Cardiac muscle cell (in vitro differentiated cells and primary cell): ENCODE measurements around the gene ITGBL1. TPM values are rescaled to one million over a fixed set of nuclear protein-coding genes. Genes with fewer than 3 reads are reported as not detected.

Experiments
- DNase-seq, 2 donors: peaks; one replicate each; pipeline versions ENCODE4 v3.0.0 to v3.0.0-alpha.2; 2010 to 2017; ENCODE audit warnings: low read depth in 1 of 2, low spot score in 1 of 2
- H3K27ac ChIP-seq: fragments of 200-600 bp; sonication (generic); 2 replicates; pipeline ENCODE4 v1.5.1; 2016
- H3K27me3 ChIP-seq: fragments of 200-600 bp; sonication (generic); 2 replicates; pipeline ENCODE4 v1.6.0; 2016; ENCODE audit warnings: control low read depth
- H3K36me3 ChIP-seq: fragments of 200-600 bp; sonication (generic); 2 replicates; pipeline ENCODE4 v1.5.1; 2016; ENCODE audit warnings: control low read depth
- H3K4me1 ChIP-seq: fragments of 200-600 bp; sonication (generic); 2 replicates; pipeline ENCODE4 v1.8.1; 2017; ENCODE audit warnings: low read depth, mild to moderate bottlenecking, mixed run types
- H3K4me3 ChIP-seq: fragments of 200-600 bp; sonication (generic); 2 replicates; pipeline ENCODE4 v1.5.1; 2016; ENCODE audit warnings: mild to moderate bottlenecking
- H3K9me3 ChIP-seq: fragments of 200-600 bp; sonication (generic); 2 replicates; pipeline ENCODE4 v1.5.1; 2017; ENCODE audit warnings: low read depth, mild to moderate bottlenecking, control low read depth
- CTCF ChIP-seq: IDR thresholded peaks from 2 replicates; pipeline ENCODE4 v1.5.1; 2012; ENCODE audit warnings: low read depth, mild to moderate bottlenecking, low read length
- polyA plus RNA-seq: library from polyadenylated mRNA; unstranded; fragments of >200 nt; fragmentation: Nextera tagmentation; extraction: Ambion mirVana; gene quantifications from 2 replicates; pipeline ENCODE4 v1.2.1, GENCODE V29; 2016
- total RNA-seq: library from RNA; depleted of rRNA; stranded (reverse); fragments of >200 nt; gene quantifications from 2 replicates; pipeline ENCODE4 v1.2.3, GENCODE V29; 2016

Gene ITGBL1
- total and polyA plus RNA-seq, 2 experiments from 2014 or later, result not detected

- H3K4me3 ChIP-seq, result no peak overlapping the region
- no peak for DNase-seq
- H3K9me3 ChIP-seq, result no peaks in the 10 kb centered on the region
- H3K4me1 ChIP-seq, result no peaks in the 10 kb centered on the region
- H3K27me3 ChIP-seq, result no peaks in the 10 kb centered on the region
- TF ChIP-seq CTCF, result no peak
- H3K36me3 ChIP-seq, result no peaks in the 10 kb centered on the region
- H3K27ac ChIP-seq, result no peak overlapping the region
Observed at GRCh38 chr13:101567841-101568240, 115.4 kb downstream of the ITGBL1 start.

- Histone ChIP-seq H3K27me3 (no peaks in the 10 kb centered on the region), H3K4me3 (no peak overlapping the region), H3K9me3 (no peaks in the 10 kb centered on the region), H3K36me3 (no peaks in the 10 kb centered on the region), H3K4me1 (no peaks in the 10 kb centered on the region), H3K27ac (no peak overlapping the region)
- no peak for DNase-seq
- TF ChIP-seq CTCF, result no peak
Observed at GRCh38 chr13:101569807-101570206, 117.3 kb downstream of the ITGBL1 start.

GRCh38 chr13:101570410-101570809 lies 117.9 kb downstream of the ITGBL1 start:
- no peak for TF ChIP-seq CTCF
- no peak overlapping the region for H3K4me3 ChIP-seq
- no peaks in the 10 kb centered on the region for H3K9me3 ChIP-seq
- H3K27me3 ChIP-seq, result no peaks in the 10 kb centered on the region
- H3K27ac ChIP-seq, result no peak overlapping the region
- H3K4me1 ChIP-seq, result no peaks in the 10 kb centered on the region
- no peak for DNase-seq
- H3K36me3 ChIP-seq, result no peaks in the 10 kb centered on the region

- Histone ChIP-seq H3K27me3 (no peaks in the 10 kb centered on the region), H3K4me3 (no peak overlapping the region), H3K4me1 (no peaks in the 10 kb centered on the region), H3K27ac (no peak overlapping the region), H3K36me3 (no peaks in the 10 kb centered on the region), H3K9me3 (no peaks in the 10 kb centered on the region)
- TF ChIP-seq CTCF, result no peak
- DNase-seq, result no peak
Observed at GRCh38 chr13:101572456-101572855, 120.0 kb downstream of the ITGBL1 start.

- TF ChIP-seq CTCF, result no peak
- H3K27ac ChIP-seq, result no peak overlapping the region
- DNase-seq, result no peak
- H3K4me1 ChIP-seq, result no peaks in the 10 kb centered on the region
- H3K27me3 ChIP-seq, result no peaks in the 10 kb centered on the region
- H3K36me3 ChIP-seq, result no peaks in the 10 kb centered on the region
- H3K9me3 ChIP-seq, result no peaks in the 10 kb centered on the region
- H3K4me3 ChIP-seq, result no peak overlapping the region
Observed at GRCh38 chr13:101575581-101575980, 123.1 kb downstream of the ITGBL1 start.

GRCh38 chr13:101576455-101576854 lies 124.0 kb downstream of the ITGBL1 start:
- TF ChIP-seq CTCF, result no peak
- Histone ChIP-seq H3K4me3 (no peak overlapping the region), H3K36me3 (no peaks in the 10 kb centered on the region), H3K4me1 (no peaks in the 10 kb centered on the region), H3K9me3 (no peaks in the 10 kb centered on the region), H3K27ac (no peak overlapping the region), H3K27me3 (no peaks in the 10 kb centered on the region)
- DNase-seq, result no peak
